Bronchial epithelial cell (primary cell): ENCODE data around the gene PRKAG1. TPM values are rescaled to one million over a fixed set of nuclear protein-coding genes. Genes with fewer than 3 reads are reported as not detected.

Experiments
- DNase-seq: peaks from one replicate; pipeline ENCODE4 v3.0.0-alpha.2; 2010; ENCODE audit warnings: low read depth
- FAIRE-seq: peaks from 2 replicates; lab custom pipeline; 2011; peaks lifted over from hg19 to GRCh38; lab: Jason Lieb, UNC
- H3K27me3 ChIP-seq: 2 replicates; pipeline ENCODE4 v1.5.1; 2011; ENCODE audit warnings: low read length; ENCODE audit not compliant: control insufficient read depth, insufficient read depth
- H3K36me3 ChIP-seq: 2 replicates; pipeline ENCODE4 v1.5.1; 2011; ENCODE audit warnings: low read length; ENCODE audit not compliant: control insufficient read depth, insufficient read depth
- H3K4me3 ChIP-seq: 2 replicates; pipeline ENCODE4 v1.5.1; 2011; ENCODE audit warnings: mild to moderate bottlenecking, low read depth, low read length, control low read depth
- CTCF ChIP-seq: IDR thresholded peaks from 2 replicates; pipeline ENCODE4 v1.5.1; 2011; ENCODE audit warnings: mild to moderate bottlenecking, moderate library complexity, low read length, control low read depth, inconsistent platforms; ENCODE audit not compliant: insufficient read depth, severe bottlenecking
- total RNA-seq: library from RNA; depleted of rRNA; stranded (reverse); fragments of >200 nt; gene quantifications from 2 replicates; pipeline ENCODE4 v1.2.1, GENCODE V29; 2014

The PRKAG1 gene
- total RNA-seq, 1 donor from 2014 or later = 93.7 TPM

DNA sequence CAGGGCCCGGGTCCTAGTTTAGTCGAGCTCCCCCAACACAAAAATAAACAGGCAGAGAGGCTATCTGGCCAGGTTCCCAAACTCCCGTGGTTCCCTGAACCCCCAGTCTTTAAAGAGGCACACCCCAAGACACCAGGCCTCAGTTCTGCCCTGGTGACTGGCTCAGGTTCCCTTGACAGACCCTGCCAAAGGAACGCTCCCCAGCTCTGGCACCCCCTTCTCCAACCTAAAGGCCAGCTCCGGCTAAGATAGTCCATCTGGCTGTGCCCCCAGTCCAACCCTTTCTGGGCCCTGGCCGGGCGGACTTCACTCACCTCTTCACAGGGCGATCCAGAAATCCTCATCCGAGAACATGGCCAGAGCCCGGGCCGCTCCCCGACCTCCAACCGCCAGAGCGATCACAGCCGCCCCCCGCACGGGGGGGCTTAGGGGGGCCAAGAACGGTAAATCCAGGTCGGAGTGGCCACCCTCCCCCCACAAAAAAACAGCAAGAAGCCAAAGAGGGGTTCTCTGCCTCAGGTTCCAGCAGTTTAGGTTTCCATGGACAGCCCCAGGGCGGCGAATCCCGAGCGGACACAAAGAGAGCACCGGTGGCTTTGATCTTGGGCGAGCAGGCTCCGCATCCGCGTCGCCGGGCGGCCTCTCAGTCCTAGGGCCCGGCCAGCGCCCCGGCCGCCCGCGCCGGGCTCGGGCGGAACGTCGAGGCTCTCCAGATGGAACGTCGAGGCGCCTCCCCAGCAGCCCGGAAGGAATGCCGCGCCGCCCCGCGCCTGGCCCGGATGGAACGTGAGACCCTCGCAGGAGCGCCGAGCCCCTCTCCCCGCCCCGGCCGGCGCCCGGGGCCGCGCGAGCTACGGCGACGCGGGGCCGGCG, 41.0 kb upstream of the PRKAG1 start:
- H3K27me3 ChIP-seq = no peaks in the 10 kb centered on the region
- TF ChIP-seq CTCF = no peak
- peak overlapping the region; percentile 86 for H3K4me3 ChIP-seq
- H3K36me3 ChIP-seq = peaks cover 6% of the 10 kb centered on the region
- FAIRE-seq (no peak), DNase-seq (no peak)

DNA sequence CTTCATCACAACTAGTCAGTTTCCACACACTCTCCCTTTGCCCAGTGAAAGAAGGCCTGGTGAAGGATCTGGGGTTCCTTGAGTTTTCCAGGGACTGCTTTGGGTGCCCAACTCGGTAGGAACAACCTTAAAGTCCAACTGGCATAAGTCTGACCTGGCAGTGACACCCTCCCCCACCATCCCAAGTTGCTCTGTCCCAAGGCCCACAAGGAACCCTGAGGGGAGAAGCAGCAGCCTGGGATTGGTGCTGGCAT, 40.4 kb upstream of the PRKAG1 start:
- Histone ChIP-seq H3K4me3 (peak overlapping the region; percentile 86), H3K27me3 (no peaks in the 10 kb centered on the region), H3K36me3 (peaks cover 12% of the 10 kb centered on the region)
- no peak for TF ChIP-seq CTCF
- FAIRE-seq (no peak), DNase-seq (no peak)

GRCh38 chr12:49058366-49059044, 39.9 kb upstream of the PRKAG1 start:
- Histone ChIP-seq H3K36me3 (peaks cover 16% of the 10 kb centered on the region), H3K27me3 (no peaks in the 10 kb centered on the region), H3K4me3 (peak overlapping the region; percentile 86)
- no peak for TF ChIP-seq CTCF
- DNase-seq (no peak), FAIRE-seq (no peak)

DNA sequence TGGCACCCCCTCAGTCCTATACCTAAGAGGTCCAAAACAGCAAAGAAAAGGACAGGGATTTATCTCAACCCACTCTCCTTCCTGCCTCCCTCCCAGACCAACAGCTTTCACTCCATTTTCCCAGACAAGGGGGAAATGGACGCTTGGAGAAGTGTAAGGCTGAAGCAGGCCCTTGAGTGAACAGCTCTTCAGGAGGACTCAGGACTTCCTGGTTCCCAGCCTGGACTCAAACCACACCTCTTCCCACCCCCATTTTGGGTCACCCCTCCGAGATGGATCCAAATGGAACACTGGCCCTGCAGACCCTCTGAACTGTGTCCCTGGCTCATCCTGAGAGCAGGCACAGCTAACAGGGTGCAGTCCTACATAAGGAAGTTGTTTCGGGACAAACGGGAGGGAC, 39.3 kb upstream of the PRKAG1 start:
- no peak for FAIRE-seq
- TF ChIP-seq CTCF = no peak
- peak; percentile 16 for DNase-seq

GRCh38 chr12:49055978-49056754, 37.6 kb upstream of the PRKAG1 start:
- FAIRE-seq (peak; percentile 94), DNase-seq (peak; percentile 80)
- no peak overlapping the region for H3K4me3 ChIP-seq
- H3K36me3 ChIP-seq = peaks cover 31% of the 10 kb centered on the region
- no peaks in the 10 kb centered on the region for H3K27me3 ChIP-seq
- no peak for TF ChIP-seq CTCF

More for the DNA sequence above, 39.3 kb upstream of the PRKAG1 start:
- Histone ChIP-seq H3K36me3 (peaks cover 22% of the 10 kb centered on the region), H3K27me3 (no peaks in the 10 kb centered on the region), H3K4me3 (peak overlapping the region; percentile 86)
